ENCODE measurements around the gene FSTL3.
"Not testable (repeated sequence)": the region's sequence is repeated elsewhere in the genome, so short reads cannot be mapped to it uniquely, and the experiment has no call there.

The FSTL3 gene

GRCh38 chr19:686589-687297 lies 10.6 kb downstream of the FSTL3 start:
- no peak for DNase-seq

- no peak for DNase-seq
These were observed 11.5 kb downstream of the FSTL3 start for GRCh38 chr19:687569-688166.

DNA sequence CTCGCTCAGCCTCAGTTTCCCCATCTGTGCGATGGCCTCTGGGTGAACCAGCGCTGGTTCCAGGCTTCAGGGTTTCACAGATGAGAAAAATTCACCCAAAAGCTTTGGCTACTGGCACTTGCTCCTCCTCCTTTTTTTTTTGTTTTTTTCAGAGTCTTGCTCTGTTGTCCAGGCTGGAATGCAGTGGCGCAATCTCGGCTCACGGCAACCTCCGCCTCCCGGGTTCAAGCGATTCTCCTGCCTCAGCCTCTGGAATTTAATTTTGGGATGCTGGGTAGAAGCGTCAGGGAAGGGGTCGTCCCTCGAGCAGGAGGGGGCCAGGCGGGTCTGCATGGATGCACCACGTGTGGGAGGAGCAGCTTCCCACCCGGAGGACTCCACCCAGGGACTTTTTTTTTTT lies 12.0 kb downstream of the FSTL3 start:
- no peak for DNase-seq

- no peak for DNase-seq
These were observed 12.8 kb downstream of the FSTL3 start for GRCh38 chr19:688992-689391.

DNA sequence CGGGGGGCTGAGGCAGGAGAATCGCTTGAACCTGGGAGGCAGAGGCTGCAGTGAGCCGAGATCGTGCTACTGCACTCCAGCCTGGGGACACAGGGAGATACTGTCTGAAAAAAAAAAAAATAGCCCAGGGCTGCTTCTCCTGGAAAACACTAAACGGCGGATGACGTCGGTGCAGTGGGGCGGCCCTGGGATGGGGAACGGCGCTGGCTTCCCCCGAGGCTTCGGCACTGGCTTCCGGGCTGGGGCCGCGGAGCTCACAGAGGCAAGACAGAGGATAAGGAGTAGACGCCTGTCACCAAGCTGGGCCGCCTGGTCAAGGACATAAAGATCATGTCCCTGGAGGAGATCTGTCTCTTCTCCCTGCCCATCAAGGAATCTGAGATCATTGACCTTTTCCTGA lies 14.0 kb downstream of the FSTL3 start:
- DNase-seq: no peak

DNA sequence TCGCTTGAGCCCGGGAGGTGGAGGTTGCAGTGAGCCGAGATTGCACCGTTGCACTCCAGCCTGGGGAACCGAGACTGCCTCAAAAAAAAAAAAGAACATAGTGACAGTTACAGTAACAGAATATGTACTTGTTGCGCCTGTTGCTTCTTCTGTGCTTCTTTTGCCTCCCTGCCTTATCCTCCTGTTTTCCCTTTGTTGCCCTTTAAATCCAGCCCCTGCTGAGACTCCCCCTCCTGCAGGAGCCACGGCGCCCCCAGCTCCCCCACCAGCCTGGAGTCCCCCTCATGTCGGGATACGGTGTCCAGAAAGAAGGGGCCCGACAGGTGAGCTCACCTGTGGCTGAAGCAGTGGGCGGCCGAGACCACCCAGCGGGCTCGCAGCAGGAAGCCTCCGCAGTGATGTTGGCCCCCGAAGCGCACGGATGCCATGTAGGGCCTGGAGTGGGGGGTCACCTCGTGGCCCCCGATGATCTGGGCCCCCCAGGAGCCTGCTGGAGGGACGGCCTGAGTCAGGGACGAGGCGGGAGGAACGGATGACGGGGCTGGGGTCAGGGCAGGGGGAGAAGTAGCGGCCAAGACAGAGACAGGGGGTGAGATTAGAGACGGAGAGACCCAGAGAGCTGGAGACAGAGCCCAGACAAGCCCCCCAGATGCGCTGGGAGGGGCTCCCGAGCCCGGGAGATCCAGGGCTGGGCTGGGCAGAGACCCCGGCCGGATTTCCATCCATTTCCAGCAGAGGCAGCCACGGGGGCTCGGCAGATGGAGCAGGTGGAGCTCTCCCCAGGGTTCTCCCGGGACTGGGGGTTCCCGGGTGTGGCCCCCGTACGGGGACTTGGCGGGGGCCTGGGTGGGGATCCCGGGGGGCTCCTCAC lies 18.5 kb downstream of the FSTL3 start:
- DNase-seq: no peak

DNA sequence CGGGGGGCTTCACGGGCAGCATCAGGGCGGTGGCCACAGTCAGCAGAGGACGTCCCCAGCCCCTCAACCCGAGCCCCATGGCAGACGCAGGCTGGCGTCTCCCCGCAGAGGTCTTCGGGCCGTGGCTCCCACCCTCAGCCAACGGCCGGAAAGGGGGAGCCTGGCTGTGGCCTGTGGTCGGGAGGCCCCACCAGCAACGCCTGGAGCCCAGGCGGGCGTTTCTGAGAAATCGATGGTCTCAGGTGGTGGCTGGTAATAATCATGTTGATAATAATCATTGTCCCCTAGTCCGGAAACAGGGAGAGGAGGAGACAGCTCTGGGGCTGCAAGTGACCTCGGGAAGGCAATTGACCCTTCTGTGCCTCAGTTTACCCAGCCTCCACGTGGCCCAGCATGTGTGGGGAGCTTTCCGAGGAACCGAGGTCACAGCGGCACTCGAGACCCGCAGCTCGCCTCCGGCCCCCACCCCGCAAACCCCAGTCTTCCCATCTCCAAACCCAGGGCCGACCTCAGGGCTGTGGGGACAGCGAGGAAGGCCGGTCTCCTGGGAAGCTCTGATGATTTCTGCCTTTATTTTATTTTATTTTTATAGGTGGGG lies 19.3 kb downstream of the FSTL3 start, which contains the start of gene PRSS57:
Gene PRSS57, minus strand, starts transcription at position 101 of the 598 bp plus-strand sequence. Its CDS starts 22 bp downstream, at position 79.
- no peak for DNase-seq

DNA sequence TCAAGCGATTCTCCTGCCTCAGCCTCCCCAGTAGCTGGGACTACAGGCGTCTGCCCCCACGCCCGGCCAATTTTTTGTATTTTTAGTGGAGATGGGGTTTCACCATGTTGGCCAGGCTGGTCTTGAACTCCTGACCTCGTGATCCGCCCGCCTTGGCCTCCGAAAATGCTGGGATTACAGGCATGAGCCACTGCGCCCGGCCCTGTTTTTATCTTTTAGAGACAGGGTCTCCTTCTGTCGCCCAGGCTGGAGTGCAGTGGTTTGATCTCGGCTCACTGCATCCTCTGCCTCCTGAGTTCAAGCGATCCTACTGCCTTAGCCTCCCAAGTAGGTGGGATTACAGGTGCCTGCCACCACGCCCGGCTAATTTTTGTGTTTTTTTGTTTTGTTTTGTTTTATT lies 22.3 kb downstream of the FSTL3 start:
- DNase-seq: not testable (repeated sequence)

DNA sequence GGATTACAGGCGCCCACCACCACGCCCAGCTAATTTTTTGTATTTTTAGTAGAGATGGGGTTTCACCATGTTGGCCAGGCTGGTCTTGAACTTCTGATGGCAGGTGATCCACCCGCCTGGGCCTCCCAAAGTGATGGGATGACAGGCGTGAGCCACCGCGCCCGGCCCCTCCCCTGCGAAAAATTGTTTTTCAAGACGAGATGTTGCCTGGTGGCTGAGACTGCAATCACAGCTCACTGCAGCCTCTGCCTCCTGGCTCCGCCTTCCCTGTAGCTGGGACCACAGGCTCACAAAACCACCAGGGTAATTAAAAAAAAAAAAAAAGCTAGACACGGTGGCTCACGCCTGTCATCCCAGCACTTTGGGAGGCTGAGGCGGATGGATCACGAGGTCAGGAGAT lies 23.7 kb downstream of the FSTL3 start:
- DNase-seq: not testable (repeated sequence)

- DNase-seq: not testable (repeated sequence)
These were observed 26.7 kb downstream of the FSTL3 start for GRCh38 chr19:702847-703246.

GRCh38 chr19:703329-703650 lies 27.1 kb downstream of the FSTL3 start:
- DNase-seq: no peak

GRCh38 chr19:703651-704446 lies 27.7 kb downstream of the FSTL3 start:
- DNase-seq: no peak

DNA sequence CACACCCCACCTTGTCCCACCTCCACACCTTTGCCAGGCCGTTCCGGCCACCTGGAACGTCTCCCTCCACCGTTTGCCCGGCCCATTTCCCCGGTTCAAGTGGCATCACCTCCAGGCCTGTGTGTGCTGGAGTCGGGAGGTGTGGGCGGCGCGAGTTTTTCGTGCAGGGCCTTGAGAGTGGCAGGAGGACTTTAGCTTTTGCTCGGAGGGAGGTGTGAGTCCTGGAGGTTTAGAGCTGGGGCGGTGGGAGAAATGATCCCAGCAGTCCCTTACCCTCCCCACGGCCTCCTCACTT lies 28.2 kb downstream of the FSTL3 start:
- no peak for DNase-seq

DNA sequence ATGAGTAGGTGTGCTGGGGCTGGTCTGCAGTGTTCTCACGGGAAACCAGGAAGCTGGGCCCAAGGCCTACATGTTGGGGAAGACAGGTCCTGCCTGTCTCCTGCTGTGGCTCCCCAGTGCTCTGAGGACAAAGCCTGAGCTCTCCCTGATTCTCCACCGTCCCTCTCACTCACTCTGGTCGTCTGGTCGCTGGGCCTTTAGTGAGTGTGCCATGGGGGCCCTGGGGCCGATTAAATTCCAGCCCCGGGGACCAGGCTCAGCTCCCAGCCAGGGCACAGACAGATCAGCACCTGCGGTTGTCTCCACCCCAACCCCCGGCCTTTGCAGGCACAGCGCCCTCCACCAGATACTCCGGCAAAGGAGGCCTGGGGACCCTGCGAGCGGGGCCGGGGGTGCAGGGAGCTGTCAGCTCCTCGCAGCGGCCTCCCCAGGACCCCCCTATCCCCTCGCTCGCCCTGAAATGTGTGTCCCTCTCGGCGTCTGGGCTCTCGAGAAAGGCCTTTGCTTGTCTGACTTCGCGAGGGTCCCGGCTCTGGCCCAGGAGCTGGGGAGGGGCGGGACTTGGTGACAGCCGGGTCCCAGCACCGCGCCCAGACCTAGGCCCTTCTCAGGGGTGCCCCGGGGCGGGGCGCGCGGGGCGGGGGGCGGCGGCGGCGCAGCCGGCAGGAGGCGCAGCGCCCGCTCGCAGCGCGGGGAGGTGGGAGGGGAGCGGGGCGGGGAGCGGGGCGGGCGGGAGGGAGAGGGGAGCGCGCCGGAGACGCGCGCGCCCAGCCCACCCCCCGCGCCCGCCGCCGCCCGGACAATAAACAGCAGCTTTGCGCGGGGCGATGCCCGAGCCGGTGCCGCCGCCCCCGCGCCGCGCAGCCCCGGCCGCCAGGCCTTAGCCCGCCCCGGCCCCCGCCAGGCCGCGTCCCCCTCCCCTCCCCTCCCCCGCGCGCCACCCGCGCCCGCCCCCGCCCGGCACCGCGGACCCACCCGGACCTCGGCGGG lies 32.3 kb downstream of the FSTL3 start, which contains the start of gene PALM:
Gene PALM, plus strand, starts transcription at position 782 of the 990 bp plus-strand sequence. CDS start 212 bp downstream, outside the sequence.
- peak; percentile 9 for DNase-seq

DNA sequence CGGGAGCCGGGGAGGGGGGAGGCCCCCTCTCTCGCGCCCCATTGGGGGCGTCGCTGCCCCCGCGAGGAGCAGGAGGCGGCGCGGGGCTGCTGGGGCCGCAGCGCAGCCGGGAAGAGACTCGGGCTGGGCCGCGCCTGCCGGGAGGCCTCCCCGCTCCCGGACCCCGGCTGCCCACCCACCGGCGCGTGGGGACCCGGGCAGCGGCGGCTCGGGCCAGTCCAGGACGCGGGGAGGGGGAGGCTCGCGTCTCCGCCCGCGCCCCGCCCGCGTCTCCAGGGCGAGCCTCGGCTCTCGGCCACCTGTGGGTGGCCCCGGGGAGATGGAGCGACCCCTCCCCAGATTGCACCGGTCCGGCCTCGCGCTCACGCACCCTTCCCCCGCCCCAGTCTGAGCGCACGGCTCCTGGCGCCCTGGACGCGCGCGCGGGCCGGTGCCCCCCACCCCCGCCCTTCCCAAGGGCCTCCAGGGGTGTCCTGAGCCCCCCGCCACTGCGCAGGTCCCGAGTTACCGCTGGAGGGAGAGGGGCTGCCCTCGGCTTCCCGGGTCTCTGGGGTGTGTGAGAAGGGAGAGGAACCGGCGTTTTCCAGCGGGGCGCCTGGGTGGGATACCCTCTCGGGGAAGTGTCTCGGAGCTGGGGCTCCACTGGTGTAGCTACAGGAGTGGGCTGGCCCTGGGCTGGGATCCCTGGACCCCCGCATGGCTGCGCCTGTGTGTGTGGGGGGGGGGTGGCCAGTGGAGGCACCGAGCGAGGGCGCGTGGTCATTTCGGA lies 33.2 kb downstream of the FSTL3 start:
- DNase-seq: no peak

DNA sequence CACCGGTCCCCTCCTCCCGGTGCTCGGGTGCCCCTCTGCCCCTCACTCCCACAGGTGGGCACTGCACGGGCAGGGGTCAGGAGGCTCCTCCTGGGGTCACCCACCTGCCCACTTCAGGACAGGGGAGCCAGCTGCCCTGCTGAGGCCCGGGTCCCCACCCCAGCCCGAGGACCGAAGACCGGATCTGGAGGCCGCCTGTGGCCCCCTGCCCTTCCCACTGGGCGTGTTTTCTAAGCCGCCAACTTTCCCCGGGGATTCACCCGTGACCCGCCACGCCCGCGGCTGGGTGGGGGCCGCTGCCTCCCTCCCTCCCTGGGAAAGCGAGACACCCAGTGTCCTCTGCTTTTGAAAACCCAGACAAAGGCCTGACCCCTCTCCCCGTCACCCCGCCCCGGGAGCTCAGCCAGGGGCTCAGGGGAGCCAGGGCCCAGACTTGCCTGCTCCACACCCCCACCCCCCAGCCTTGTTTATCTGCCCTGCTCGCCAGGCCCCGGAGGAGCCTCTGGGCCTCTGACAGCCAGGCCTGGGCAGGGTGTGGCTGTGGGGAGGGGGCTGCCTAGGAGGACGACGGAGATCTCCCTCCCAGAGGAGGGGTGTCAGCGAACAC lies 33.9 kb downstream of the FSTL3 start:
- DNase-seq: no peak

- DNase-seq: no peak
These were observed 34.6 kb downstream of the FSTL3 start for GRCh38 chr19:710767-711166.

- no peak for DNase-seq
These were observed 35.1 kb downstream of the FSTL3 start for GRCh38 chr19:711254-711653.

DNA sequence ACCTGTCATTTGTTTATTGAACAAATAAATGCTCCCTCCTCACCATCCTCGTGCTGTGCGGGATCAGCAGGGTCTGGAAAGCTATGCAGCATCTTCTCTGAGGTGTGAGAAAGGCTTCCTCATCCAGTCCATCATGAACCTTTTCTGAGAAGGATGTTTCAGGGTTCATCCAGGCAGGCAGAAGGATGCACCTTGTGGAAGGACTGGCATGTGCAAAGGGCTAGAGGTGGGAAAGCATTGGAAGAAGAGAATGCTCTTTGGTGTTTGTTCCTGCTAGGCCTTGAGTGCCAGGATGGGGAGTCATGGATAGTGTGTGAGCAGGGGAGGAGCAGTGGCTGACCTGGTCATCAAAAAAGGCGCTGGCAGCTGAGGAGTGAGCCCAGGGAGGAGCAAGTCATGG lies 39.2 kb downstream of the FSTL3 start:
- DNase-seq: no peak

All from NCI-H2227 treated with DMSO at 0.1 percent for 48 hours (cell line).